ENCODE data around the gene PARD3B.

DNA sequence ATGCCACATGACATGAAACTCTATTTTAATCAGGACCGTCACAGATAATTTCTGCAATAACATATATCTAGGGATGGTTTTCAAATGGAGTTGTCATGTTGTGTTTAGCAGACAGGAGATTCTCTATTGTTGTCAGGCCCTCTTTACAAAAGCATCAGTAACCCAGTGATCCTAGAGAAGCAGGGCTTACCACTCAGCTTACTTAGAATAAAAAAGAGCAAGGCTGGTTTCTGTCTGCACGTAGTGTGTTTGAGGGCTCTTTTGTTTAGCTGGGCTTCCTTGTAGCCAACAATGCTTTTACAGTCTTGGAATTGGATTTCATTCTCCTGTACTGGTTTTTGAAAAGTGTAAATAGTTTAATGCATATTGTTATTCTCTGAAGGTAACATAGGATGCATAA lies 926.5 kb downstream of the PARD3B start:
- TF ChIP-seq POLR2A (IDR thresholded peaks at IDR 0.05; ENCODE audit: low read depth, low read length): no peak
- TF ChIP-seq, protein P1, sequence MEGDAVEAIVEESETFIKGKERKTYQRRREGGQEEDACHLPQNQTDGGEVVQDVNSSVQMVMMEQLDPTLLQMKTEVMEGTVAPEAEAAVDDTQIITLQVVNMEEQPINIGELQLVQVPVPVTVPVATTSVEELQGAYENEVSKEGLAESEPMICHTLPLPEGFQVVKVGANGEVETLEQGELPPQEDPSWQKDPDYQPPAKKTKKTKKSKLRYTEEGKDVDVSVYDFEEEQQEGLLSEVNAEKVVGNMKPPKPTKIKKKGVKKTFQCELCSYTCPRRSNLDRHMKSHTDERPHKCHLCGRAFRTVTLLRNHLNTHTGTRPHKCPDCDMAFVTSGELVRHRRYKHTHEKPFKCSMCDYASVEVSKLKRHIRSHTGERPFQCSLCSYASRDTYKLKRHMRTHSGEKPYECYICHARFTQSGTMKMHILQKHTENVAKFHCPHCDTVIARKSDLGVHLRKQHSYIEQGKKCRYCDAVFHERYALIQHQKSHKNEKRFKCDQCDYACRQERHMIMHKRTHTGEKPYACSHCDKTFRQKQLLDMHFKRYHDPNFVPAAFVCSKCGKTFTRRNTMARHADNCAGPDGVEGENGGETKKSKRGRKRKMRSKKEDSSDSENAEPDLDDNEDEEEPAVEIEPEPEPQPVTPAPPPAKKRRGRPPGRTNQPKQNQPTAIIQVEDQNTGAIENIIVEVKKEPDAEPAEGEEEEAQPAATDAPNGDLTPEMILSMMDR (conservative IDR thresholded peaks at IDR 0.05; ENCODE audit: low read depth, low read length): no peak
